Right lobe of liver (tissue), 4 donors: ENCODE data around the gene DOP1A.

ENCODE experiments used
- CTCF ChIP-seq, 4 donors: fragments of 200-600 bp in 3 of 4; fragments of 450-650 bp in 1 of 4; IDR thresholded peaks; one replicate each; pipeline versions ENCODE4 v1.5.1 to v1.8.0; 2016 to 2022; ENCODE audit warnings: antibody characterized with exemption in 4 of 4, mild to moderate bottlenecking in 2 of 4
- POLR2A ChIP-seq: fragments of 450-650 bp; IDR thresholded peaks from one replicate; pipeline ENCODE4 v1.6.1; 2017; ENCODE audit warnings: antibody characterized with exemption, mild to moderate bottlenecking
- donor health status: DM: no; HTN: no; CAD: no.
- donor health status: DM: no; HTN: no; CAD: no.
- donor health status: DM: no; HTN: yes; CAD: no.

- TF ChIP-seq POLR2A (no peak), CTCF (IDR thresholded peaks at IDR 0.05) (no peak)
Observed at GRCh38 chr6:83192456-83192855, 125.0 kb downstream of the DOP1A start.
